Neural cell (in vitro differentiated cells): ENCODE measurements around the gene F11.

Experiments
- EP300 ChIP-seq: fragments of 450-650 bp; conservative IDR thresholded peaks from 2 replicates; pipeline ENCODE4 v1.6.1; 2014; ENCODE audit warnings: antibody characterized with exemption, mild to moderate bottlenecking, moderate library complexity; ENCODE audit not compliant: poor library complexity, severe bottlenecking
- EZH2 ChIP-seq: fragments of 200-600, 300-800 bp; shearing (Covaris generic), sonication (generic); IDR thresholded peaks from 2 replicates; pipeline ENCODE4 v1.6.1; 2014; ENCODE audit warnings: antibody characterized with exemption, low read length, borderline replicate concordance, mild to moderate bottlenecking; ENCODE audit not compliant: insufficient read depth, poor library complexity, severe bottlenecking
- MXI1 ChIP-seq: fragments of 450-650 bp; conservative IDR thresholded peaks from 2 replicates; pipeline ENCODE4 v1.6.1; 2014; ENCODE audit warnings: antibody characterized with exemption, mild to moderate bottlenecking; ENCODE audit not compliant: poor library complexity, severe bottlenecking
- POLR2AphosphoS5 ChIP-seq: IDR thresholded peaks from 2 replicates; pipeline ENCODE4 v1.6.1; 2012
- TF ChIP-seq, protein P1 (sequence below): fragments of 450-650 bp; IDR thresholded peaks from 2 replicates; pipeline ENCODE4 v1.5.1; 2014; ENCODE audit warnings: antibody characterized with exemption, mild to moderate bottlenecking, moderate library complexity; ENCODE audit not compliant: poor library complexity, severe bottlenecking

DNA sequence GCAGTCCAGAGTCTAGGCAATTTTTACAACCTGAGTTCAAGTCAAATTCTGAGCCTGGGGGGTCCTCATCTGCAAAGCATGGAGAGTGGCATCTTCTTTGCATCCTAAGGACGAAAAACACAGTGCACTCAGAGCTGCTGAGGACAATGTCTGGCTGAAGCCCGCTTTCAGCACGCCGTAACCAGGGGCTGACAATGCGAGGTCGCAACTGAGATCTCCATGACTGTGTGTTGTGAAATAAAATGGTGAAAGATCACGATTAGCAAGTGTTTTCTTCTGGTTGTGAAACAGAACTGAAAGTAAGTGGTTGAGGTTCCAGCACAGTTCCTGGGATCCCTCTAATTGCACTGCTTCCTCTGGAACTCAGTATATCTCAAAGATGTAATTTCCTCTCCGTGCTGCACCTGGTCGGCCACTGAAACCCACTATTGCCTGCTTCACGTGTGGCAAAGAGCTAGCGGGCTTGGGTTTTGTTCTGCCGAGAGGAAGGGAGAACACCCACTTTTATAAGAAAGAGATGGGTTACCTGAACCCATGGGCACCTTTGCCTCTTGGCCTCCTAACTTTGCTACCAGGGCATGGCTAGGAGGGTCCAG, 7.7 kb upstream of the F11 start:
- TF ChIP-seq, protein P1, sequence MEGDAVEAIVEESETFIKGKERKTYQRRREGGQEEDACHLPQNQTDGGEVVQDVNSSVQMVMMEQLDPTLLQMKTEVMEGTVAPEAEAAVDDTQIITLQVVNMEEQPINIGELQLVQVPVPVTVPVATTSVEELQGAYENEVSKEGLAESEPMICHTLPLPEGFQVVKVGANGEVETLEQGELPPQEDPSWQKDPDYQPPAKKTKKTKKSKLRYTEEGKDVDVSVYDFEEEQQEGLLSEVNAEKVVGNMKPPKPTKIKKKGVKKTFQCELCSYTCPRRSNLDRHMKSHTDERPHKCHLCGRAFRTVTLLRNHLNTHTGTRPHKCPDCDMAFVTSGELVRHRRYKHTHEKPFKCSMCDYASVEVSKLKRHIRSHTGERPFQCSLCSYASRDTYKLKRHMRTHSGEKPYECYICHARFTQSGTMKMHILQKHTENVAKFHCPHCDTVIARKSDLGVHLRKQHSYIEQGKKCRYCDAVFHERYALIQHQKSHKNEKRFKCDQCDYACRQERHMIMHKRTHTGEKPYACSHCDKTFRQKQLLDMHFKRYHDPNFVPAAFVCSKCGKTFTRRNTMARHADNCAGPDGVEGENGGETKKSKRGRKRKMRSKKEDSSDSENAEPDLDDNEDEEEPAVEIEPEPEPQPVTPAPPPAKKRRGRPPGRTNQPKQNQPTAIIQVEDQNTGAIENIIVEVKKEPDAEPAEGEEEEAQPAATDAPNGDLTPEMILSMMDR = no peak
- TF ChIP-seq EP300 (no peak), EZH2 (no peak), MXI1 (no peak), POLR2AphosphoS5 (no peak)
